PFSK-1 (cell line): Measurements from ENCODE around the gene SESTD1.

Source experiments
- FOXP2 ChIP-seq: optimal IDR thresholded peaks from 2 replicates; pipeline ENCODE3; 2011; ENCODE audit warnings: borderline replicate concordance, control low read depth, inconsistent platforms; ENCODE audit not compliant: insufficient read depth; ENCODE audit errors: extremely low read length, extremely low read depth
- POLR2AphosphoS5 ChIP-seq: IDR thresholded peaks from 2 replicates; pipeline ENCODE4 v1.6.1; 2012; ENCODE audit warnings: low read depth, mild to moderate bottlenecking, control low read depth, low read length, moderate library complexity
- SIN3A ChIP-seq: IDR thresholded peaks from 2 replicates; pipeline ENCODE4 v1.6.1; 2012; ENCODE audit warnings: mild to moderate bottlenecking, low read length, moderate library complexity, borderline replicate concordance; ENCODE audit not compliant: insufficient read depth
- TAF1 ChIP-seq: IDR thresholded peaks from 2 replicates; pipeline ENCODE4 v1.6.1; 2012; ENCODE audit warnings: low read length, control low read depth, borderline replicate concordance; ENCODE audit not compliant: insufficient read depth
- TF ChIP-seq, protein P1 (sequence below), 2 experiments: IDR thresholded peaks; 2 replicates each; pipeline versions ENCODE4 v1.6.1 to v1.8.0; 2011 to 2012; ENCODE audit warnings: low read depth in 2 of 2, low read length in 2 of 2, control low read depth in 1 of 2, inconsistent platforms in 1 of 2, mild to moderate bottlenecking in 1 of 2, moderate library complexity in 1 of 2; ENCODE audit not compliant: insufficient read depth in 1 of 2

SESTD1 gene

DNA sequence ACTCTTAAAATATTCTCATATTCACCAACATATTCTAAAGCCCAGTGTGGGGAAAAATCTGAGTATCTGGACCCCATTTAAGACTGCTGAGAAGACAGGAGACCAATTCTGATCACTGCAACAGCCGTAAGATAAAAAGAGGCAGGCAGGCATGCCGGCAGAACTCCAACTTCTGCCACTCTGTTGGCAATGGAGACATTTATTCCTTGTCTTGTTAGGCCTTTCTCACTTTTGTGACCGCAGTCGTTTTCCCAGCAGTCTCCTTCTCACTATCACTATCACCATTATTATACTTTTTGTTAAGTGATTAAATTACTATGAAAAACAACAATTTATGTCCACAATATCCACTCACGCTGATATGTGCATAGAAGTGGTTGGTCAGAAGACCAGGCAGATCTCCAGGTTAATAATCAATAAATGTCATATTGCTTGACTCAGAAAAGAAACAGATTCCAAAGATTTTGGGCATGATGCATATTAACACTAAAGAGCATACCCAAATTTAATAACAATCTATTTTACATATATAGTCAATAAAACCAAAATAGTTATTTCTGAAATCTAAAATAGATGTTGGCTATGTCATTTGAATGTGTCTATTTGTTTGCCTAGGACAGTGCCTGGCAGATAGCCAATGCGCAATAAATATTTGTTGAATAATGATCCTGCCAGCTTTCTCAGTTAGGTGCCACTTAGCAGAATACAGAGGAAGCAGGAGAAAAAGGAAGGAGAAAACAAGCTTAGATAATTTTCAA, 38.2 kb downstream of the SESTD1 start:
- TF ChIP-seq FOXP2 (no peak), POLR2AphosphoS5 (no peak), SIN3A (no peak), TAF1 (no peak)
- TF ChIP-seq, protein P1, sequence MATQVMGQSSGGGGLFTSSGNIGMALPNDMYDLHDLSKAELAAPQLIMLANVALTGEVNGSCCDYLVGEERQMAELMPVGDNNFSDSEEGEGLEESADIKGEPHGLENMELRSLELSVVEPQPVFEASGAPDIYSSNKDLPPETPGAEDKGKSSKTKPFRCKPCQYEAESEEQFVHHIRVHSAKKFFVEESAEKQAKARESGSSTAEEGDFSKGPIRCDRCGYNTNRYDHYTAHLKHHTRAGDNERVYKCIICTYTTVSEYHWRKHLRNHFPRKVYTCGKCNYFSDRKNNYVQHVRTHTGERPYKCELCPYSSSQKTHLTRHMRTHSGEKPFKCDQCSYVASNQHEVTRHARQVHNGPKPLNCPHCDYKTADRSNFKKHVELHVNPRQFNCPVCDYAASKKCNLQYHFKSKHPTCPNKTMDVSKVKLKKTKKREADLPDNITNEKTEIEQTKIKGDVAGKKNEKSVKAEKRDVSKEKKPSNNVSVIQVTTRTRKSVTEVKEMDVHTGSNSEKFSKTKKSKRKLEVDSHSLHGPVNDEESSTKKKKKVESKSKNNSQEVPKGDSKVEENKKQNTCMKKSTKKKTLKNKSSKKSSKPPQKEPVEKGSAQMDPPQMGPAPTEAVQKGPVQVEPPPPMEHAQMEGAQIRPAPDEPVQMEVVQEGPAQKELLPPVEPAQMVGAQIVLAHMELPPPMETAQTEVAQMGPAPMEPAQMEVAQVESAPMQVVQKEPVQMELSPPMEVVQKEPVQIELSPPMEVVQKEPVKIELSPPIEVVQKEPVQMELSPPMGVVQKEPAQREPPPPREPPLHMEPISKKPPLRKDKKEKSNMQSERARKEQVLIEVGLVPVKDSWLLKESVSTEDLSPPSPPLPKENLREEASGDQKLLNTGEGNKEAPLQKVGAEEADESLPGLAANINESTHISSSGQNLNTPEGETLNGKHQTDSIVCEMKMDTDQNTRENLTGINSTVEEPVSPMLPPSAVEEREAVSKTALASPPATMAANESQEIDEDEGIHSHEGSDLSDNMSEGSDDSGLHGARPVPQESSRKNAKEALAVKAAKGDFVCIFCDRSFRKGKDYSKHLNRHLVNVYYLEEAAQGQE (IDR thresholded peaks at IDR 0.05; ENCODE audit: insufficient read depth in 1 of 2, low read depth in 2 of 2, low read length in 2 of 2): no peak

DNA sequence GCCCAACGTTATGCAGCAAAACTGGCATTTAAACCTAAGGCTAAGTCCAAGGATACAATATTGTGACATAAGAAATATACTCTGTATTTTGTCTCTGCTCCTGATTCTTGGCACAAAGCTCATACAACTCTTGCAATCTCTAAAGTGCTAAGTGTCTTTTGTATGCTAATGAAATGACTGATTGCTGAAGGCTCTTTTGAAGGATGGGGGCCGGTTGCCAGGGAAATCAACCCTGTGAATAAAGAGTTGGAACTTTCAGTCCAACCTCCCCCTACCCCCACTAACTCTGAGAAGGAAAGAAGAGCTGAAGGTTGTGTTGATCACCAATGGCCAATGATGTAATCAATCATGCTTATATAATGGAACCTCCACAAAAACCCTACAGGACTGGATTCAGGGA, 40.3 kb downstream of the SESTD1 start:
- TF ChIP-seq TAF1: no peak
- TF ChIP-seq, protein P1 (IDR thresholded peaks at IDR 0.05; ENCODE audit: insufficient read depth in 1 of 2, low read depth in 2 of 2, low read length in 2 of 2): no peak
- TF ChIP-seq FOXP2: no peak
- TF ChIP-seq SIN3A: no peak
- no peak for TF ChIP-seq POLR2AphosphoS5

DNA sequence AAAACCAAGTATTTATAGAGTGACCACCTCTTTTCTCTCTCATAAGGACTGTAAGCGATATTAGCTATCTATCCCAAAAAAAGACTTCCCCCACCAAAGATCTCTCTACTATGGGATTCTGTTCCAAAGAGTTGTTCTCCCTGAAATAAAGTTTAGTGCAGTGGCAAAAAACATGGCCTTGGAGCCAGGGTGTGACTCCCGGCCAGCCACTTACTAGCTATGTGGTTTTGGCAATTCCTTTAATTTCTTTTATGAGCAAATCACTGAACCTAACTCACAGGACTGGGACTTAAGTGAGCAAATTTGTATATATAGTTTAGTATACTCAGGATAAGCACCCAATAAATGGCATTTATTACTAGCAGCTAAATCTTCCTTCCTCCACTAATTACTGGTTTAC, 42.6 kb downstream of the SESTD1 start:
- no peak for TF ChIP-seq TAF1
- TF ChIP-seq SIN3A: no peak
- no peak for TF ChIP-seq FOXP2
- TF ChIP-seq, protein P1 (IDR thresholded peaks at IDR 0.05; ENCODE audit: insufficient read depth in 1 of 2, low read depth in 2 of 2, low read length in 2 of 2): no peak
- TF ChIP-seq POLR2AphosphoS5: no peak

DNA sequence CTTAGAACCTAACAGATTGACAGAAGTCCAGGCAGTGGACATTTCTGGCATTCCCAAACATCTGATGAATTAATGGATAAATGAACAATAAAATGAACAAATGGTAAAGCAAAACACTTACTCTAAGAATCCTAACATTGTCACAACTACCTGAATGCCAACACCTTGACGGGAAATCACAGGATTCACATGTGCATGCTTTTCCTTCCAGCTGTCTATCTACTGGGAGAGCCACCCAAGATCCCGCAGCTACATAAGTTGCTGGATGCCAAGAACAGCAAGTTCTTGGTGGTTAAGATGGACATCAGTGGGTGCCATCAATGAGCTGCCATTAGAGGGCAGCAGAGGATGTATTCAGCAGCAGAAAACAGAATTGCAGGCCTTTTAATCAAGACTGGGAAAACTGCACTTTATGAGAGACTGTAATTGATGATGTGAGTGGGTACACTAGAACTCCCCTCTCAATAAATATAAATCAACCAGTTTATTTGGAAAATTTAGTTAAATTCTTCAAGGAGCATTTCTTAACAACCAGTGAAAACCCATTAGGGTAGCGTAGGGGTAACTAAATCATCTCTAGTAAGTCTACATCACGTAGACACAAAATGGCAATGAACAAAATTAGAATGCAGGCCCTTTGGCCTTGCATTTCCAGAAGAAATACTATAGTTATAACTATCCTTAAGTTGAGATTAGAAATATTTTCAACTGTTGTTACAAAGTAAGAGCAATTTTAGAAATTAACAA, 45.6 kb downstream of the SESTD1 start:
- no peak for TF ChIP-seq FOXP2

DNA sequence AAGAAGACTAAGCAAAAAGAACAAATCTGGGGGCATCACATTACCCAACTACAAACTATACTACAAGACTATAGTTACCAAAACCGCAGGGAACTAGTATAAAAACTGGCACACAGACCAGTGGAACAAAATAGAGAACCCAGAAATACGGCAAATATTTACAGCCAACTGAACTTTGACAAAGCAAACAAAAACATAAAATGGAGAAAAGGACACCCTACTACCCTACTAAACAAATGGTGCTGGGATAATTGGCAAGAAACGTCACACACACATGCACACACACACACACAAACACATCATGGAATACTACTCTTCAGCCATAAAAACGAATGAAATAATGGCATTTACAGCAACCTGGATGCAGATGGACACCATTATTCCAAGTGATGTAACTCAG, 53.3 kb downstream of the SESTD1 start:
- no peak for TF ChIP-seq POLR2AphosphoS5
- no peak for TF ChIP-seq SIN3A
- no peak for TF ChIP-seq TAF1
- no peak for TF ChIP-seq FOXP2
- TF ChIP-seq, protein P1 (IDR thresholded peaks at IDR 0.05; ENCODE audit: insufficient read depth in 1 of 2, low read depth in 2 of 2, low read length in 2 of 2): no peak
